H9 (cell line): Measurements from ENCODE around the gene NDUFS3. TPM values are rescaled to one million over a fixed set of nuclear protein-coding genes. Genes with fewer than 3 reads are reported as not detected.

Experiments used
- DNase-seq: peaks from one replicate; pipeline ENCODE4 v3.0.0-alpha.2; 2017
- H2AFZ ChIP-seq: one replicate; pipeline ENCODE4 v1.6.1; 2013; ENCODE audit warnings: mild to moderate bottlenecking, low read length, control low read depth, moderate library complexity
- H2AK5ac ChIP-seq: 2 replicates; pipeline ENCODE4 v1.6.1; 2013; ENCODE audit warnings: low read length, control low read depth, mixed read lengths; ENCODE audit not compliant: insufficient read length
- H2BK120ac ChIP-seq: one replicate; pipeline ENCODE4 v1.6.1; 2013; ENCODE audit warnings: low read depth, mild to moderate bottlenecking, low read length, control low read depth, inconsistent platforms; ENCODE audit not compliant: poor library complexity, severe bottlenecking
- H2BK12ac ChIP-seq: 2 replicates; pipeline ENCODE4 v1.6.1; 2013; ENCODE audit warnings: low read length, control low read depth, mixed read lengths, low read depth; ENCODE audit not compliant: insufficient read length
- H2BK15ac ChIP-seq: 2 replicates; pipeline ENCODE4 v1.6.1; 2013; ENCODE audit warnings: low read depth, low read length, control low read depth
- H2BK20ac ChIP-seq: one replicate; pipeline ENCODE4 v1.6.1; 2013; ENCODE audit warnings: low read depth, mild to moderate bottlenecking, low read length, control low read depth, inconsistent platforms; ENCODE audit not compliant: poor library complexity, severe bottlenecking
- H2BK5ac ChIP-seq: 2 replicates; pipeline ENCODE4 v1.6.1; 2013; ENCODE audit warnings: low read length, control low read depth, mixed read lengths; ENCODE audit not compliant: insufficient read length
- H3K14ac ChIP-seq: 2 replicates; pipeline ENCODE4 v1.6.1; 2013; ENCODE audit warnings: low read length, control low read depth; ENCODE audit not compliant: insufficient read depth
- H3K18ac ChIP-seq: 2 replicates; pipeline ENCODE4 v1.6.1; 2013; ENCODE audit warnings: low read depth, mild to moderate bottlenecking, mixed read lengths, low read length, control low read depth; ENCODE audit not compliant: insufficient read length
- H3K23ac ChIP-seq: 2 replicates; pipeline ENCODE4 v1.6.1; 2013; ENCODE audit warnings: low read length, control low read depth, mixed read lengths, low read depth; ENCODE audit not compliant: insufficient read length
- H3K23me2 ChIP-seq: 2 replicates; pipeline ENCODE4 v1.6.1; 2013; ENCODE audit warnings: low read depth, mild to moderate bottlenecking, mixed read lengths, low read length, control low read depth; ENCODE audit not compliant: insufficient read length, poor library complexity, severe bottlenecking
- H3K27ac ChIP-seq: 2 replicates; pipeline ENCODE4 v1.5.1; 2013; ENCODE audit warnings: low read length, control low read depth, mixed read lengths, low read depth; ENCODE audit not compliant: insufficient read length
- H3K27me3 ChIP-seq: 2 replicates; pipeline ENCODE4 v1.6.1; 2013; ENCODE audit warnings: low read length, control low read depth, inconsistent platforms; ENCODE audit not compliant: insufficient read depth
- H3K4ac ChIP-seq: 2 replicates; pipeline ENCODE4 v1.6.1; 2013; ENCODE audit warnings: low read depth, mild to moderate bottlenecking, control low read depth, inconsistent platforms, low read length, moderate library complexity
- H3K4me1 ChIP-seq: 2 replicates; pipeline ENCODE4 v1.6.1; 2013; ENCODE audit warnings: low read length, control low read depth, inconsistent platforms; ENCODE audit not compliant: insufficient read depth
- H3K4me2 ChIP-seq: 2 replicates; pipeline ENCODE4 v1.6.1; 2013; ENCODE audit warnings: low read length, control low read depth, mixed read lengths; ENCODE audit not compliant: insufficient read length, insufficient read depth
- H3K56ac ChIP-seq: 2 replicates; pipeline ENCODE4 v1.6.1; 2013; ENCODE audit warnings: low read depth, mild to moderate bottlenecking, mixed read lengths, low read length, control low read depth; ENCODE audit not compliant: insufficient read length
- H3K79me1 ChIP-seq: 2 replicates; pipeline ENCODE4 v1.6.1; 2013; ENCODE audit warnings: low read depth, mild to moderate bottlenecking, moderate library complexity, low read length, control low read depth, inconsistent platforms; ENCODE audit not compliant: insufficient read depth, poor library complexity, severe bottlenecking
- H3K79me2 ChIP-seq: 2 replicates; pipeline ENCODE4 v1.6.1; 2013; ENCODE audit warnings: low read length, control low read depth, inconsistent platforms; ENCODE audit not compliant: insufficient read depth
- H3K9ac ChIP-seq: 2 replicates; pipeline ENCODE4 v1.6.1; 2013; ENCODE audit warnings: low read length, control low read depth, mixed read lengths; ENCODE audit not compliant: insufficient read length; ENCODE audit errors: extremely low read depth
- H3K9me3 ChIP-seq: one replicate; pipeline ENCODE4 v1.6.1; 2013; ENCODE audit warnings: low read depth, low read length, inconsistent platforms; ENCODE audit not compliant: control insufficient read depth
- H3T11ph ChIP-seq: one replicate; pipeline ENCODE4 v1.6.1; 2013; ENCODE audit warnings: mild to moderate bottlenecking, low read length, control low read depth, inconsistent platforms
- H4K20me1 ChIP-seq: one replicate; pipeline ENCODE4 v1.6.1; 2013; ENCODE audit not compliant: control insufficient read depth, insufficient read length, insufficient read depth
- H4K5ac ChIP-seq: 2 replicates; pipeline ENCODE4 v1.6.1; 2013; ENCODE audit warnings: low read depth, mild to moderate bottlenecking, mixed read lengths, low read length, control low read depth; ENCODE audit not compliant: insufficient read length
- H4K8ac ChIP-seq: replicated peaks from 2 replicates; pipeline ENCODE4 v1.6.1; 2013; ENCODE audit warnings: low read length, control low read depth, mixed read lengths, low read depth; ENCODE audit not compliant: insufficient read length
- H4K91ac ChIP-seq: 2 replicates; pipeline ENCODE4 v1.6.1; 2013; ENCODE audit warnings: low read depth, mild to moderate bottlenecking, moderate library complexity, mixed read lengths, low read length, control low read depth; ENCODE audit not compliant: insufficient read length
- H3K27ac Mint-ChIP-seq, 3 experiments: 2 replicates in 2 of 3; 3 replicates in 1 of 3; pipeline ENCODE4 v1.8.0; 2020 to 2021; ENCODE audit warnings: mixed read lengths in 3 of 3, mild to moderate bottlenecking in 1 of 3, moderate library complexity in 1 of 3
- H3K27me3 Mint-ChIP-seq: 2 replicates; pipeline ENCODE4 v1.8.0; 2021; ENCODE audit warnings: low read depth, mild to moderate bottlenecking, moderate library complexity, mixed read lengths
- H3K36me3 Mint-ChIP-seq, 3 experiments: 2 replicates in 2 of 3; 3 replicates in 1 of 3; pipeline ENCODE4 v1.8.0; 2020 to 2021; ENCODE audit warnings: low read depth in 3 of 3, mixed read lengths in 3 of 3; ENCODE audit not compliant: insufficient read depth in 1 of 3
- H3K4me1 Mint-ChIP-seq, 2 experiments: 2 replicates each; pipeline ENCODE4 v1.8.0; 2020; ENCODE audit warnings: mixed read lengths in 2 of 2
- H3K4me3 Mint-ChIP-seq, 2 experiments: 2 replicates in 1 of 2; 3 replicates in 1 of 2; pipeline ENCODE4 v1.8.0; 2020 to 2021; ENCODE audit warnings: mild to moderate bottlenecking in 2 of 2, mixed read lengths in 2 of 2, moderate library complexity in 1 of 2
- H3K9me3 Mint-ChIP-seq, 2 experiments: 2 replicates in 1 of 2; 3 replicates in 1 of 2; pipeline ENCODE4 v1.8.0; 2020; ENCODE audit warnings: mild to moderate bottlenecking in 2 of 2, mixed read lengths in 2 of 2, moderate library complexity in 1 of 2
- WGBS: extraction: QIAGEN DNeasy Blood & Tissue Kit; methylation state at CpG from one replicate; pipeline ENCODE4 v1.1.7; 2013; ENCODE audit warnings: missing lambda C conversion rate, low lambda C conversion rate, mixed read lengths; ENCODE audit not compliant: insufficient read length; ENCODE audit errors: extremely low coverage; 5-methylcytosine and 5-hydroxymethylcytosine counted together
- total RNA-seq: library from RNA; stranded (reverse); gene quantifications from 2 replicates; pipeline ENCODE4 v1.2.1, GENCODE V29; 2021
- TF ChIP-seq, protein P1 (sequence below): fragments of 200-600 bp; sonication (generic); conservative IDR thresholded peaks from 3 replicates; pipeline ENCODE4 v1.8.0; 2021; ENCODE audit warnings: antibody characterized with exemption, mild to moderate bottlenecking

The NDUFS3 gene
- total RNA-seq, 1 experiment from 2014 or later: 144 TPM

DNA sequence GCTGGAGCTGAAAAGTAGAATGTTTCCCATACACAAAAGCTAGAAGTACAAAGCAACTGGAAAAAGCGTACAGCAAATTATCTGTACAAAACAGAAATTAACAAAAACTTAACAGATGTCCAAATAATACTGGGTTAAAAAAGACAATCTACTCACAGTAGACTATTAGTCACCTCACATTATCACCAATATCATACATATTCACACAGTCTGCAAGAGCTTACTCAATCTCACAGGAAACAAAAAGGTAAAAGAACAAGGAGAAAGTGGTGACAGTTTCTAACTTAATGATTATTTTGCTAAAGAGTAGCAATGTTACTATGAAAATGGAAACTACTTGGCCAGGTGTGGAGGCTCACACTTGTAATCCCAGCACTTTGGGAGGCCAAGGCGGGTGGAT lies 37.8 kb upstream of the NDUFS3 start:
- Histone ChIP-seq H4K5ac (no peak overlapping the region), H3K4me2 (no peak overlapping the region), H3K14ac (no peak overlapping the region), H2AK5ac (no peak overlapping the region), H2BK12ac (no peak overlapping the region), H3K9ac (no peak overlapping the region), H3K18ac (no peak overlapping the region), H3K27ac (no peak overlapping the region), H3K23me2 (no peaks in the 10 kb centered on the region), H3K4ac (no peak overlapping the region), H4K8ac (no peak overlapping the region), H2BK5ac (no peak overlapping the region), H2BK15ac (no peak overlapping the region), H3K79me2 (peaks cover 66% of the 10 kb centered on the region; the same call in 1 of the 2 replicates), H2BK20ac (no peak overlapping the region), H3K4me1 (peaks cover 4% of the 10 kb centered on the region; the same call in 1 of the 2 replicates), H2AFZ (no peak overlapping the region), H3K27me3 (no peaks in the 10 kb centered on the region), H3K56ac (no peak overlapping the region), H3K79me1 (peaks cover 3% of the 10 kb centered on the region), H3K23ac (no peak overlapping the region), H3T11ph (no peak overlapping the region), H4K91ac (no peak overlapping the region), H4K20me1 (no peaks in the 10 kb centered on the region), H3K9me3 (no peaks in the 10 kb centered on the region), H2BK120ac (no peak overlapping the region)
- Mint-ChIP-seq H3K27ac (peak overlapping the region in 2 of 3 experiments; percentile 24 to 79; a peak in 3 of 7 replicates), H3K36me3 (peaks cover 2 to 14% (median 11%) of the 10 kb centered on the region in 3 experiments; a peak in 6 of 7 replicates), H3K27me3 (no peaks in the 10 kb centered on the region), H3K4me3 (no peak overlapping the region), H3K9me3 (no peaks in the 10 kb centered on the region), H3K4me1 (peaks cover 28 to 29% of the 10 kb centered on the region in 2 experiments)
- no peak for DNase-seq
- TF ChIP-seq, protein P1, sequence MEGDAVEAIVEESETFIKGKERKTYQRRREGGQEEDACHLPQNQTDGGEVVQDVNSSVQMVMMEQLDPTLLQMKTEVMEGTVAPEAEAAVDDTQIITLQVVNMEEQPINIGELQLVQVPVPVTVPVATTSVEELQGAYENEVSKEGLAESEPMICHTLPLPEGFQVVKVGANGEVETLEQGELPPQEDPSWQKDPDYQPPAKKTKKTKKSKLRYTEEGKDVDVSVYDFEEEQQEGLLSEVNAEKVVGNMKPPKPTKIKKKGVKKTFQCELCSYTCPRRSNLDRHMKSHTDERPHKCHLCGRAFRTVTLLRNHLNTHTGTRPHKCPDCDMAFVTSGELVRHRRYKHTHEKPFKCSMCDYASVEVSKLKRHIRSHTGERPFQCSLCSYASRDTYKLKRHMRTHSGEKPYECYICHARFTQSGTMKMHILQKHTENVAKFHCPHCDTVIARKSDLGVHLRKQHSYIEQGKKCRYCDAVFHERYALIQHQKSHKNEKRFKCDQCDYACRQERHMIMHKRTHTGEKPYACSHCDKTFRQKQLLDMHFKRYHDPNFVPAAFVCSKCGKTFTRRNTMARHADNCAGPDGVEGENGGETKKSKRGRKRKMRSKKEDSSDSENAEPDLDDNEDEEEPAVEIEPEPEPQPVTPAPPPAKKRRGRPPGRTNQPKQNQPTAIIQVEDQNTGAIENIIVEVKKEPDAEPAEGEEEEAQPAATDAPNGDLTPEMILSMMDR: no peak
- WGBS: no CpG with 5 or more reads among the region's 2 CpGs
